KBM-7 (cell line): ENCODE data around the gene PADI1.
A peak's percentile ranks its signal among the peaks of the same experiment; 100 is the strongest.
"Not testable (repeated sequence)": the region's sequence is repeated elsewhere in the genome, so short reads cannot be mapped to it uniquely, and the experiment has no call there.

Experiments
- DNase-seq: peaks from one replicate; pipeline ENCODE4 v3.0.0-alpha.2; 2015
- in situ Hi-C: fragments of 300-500 bp; cut with MboI; formaldehyde crosslinking; loops from 2 replicates; pipeline ENCODE4 v1.14.3; 2020; ENCODE audit warnings: low sequenced_read_pairs, low pct_unique_long_range_greater_than_20kb, mixed read lengths

Gene PADI1

GRCh38 chr1:17233675-17234320 lies 28.9 kb downstream of the PADI1 start:
- in situ Hi-C loops, result loop anchor here (10.0 kb wide), 1 partner anchor 119 kb away; the partner anchor contains the start of gene PADI2
- no peak for DNase-seq

GRCh38 chr1:17234405-17234804 lies 29.5 kb downstream of the PADI1 start:
- no peak for DNase-seq
- in situ Hi-C loops, result loop anchor here (10.0 kb wide), 1 partner anchor 120 kb away; the partner anchor contains the start of gene PADI2

GRCh38 chr1:17235135-17235885 lies 30.4 kb downstream of the PADI1 start:
- DNase-seq, result no peak
- in situ Hi-C loops, result loop anchor here (10.0 kb wide), 1 partner anchor 121 kb away; the partner anchor contains the start of gene PADI2

GRCh38 chr1:17236779-17237560 lies 32.0 kb downstream of the PADI1 start:
- in situ Hi-C loops, result loop anchor here (10.0 kb wide), 1 partner anchor 122 kb away; the partner anchor contains the start of gene PADI2
- peak; percentile 74 for DNase-seq

- no peak for DNase-seq
- in situ Hi-C loops, result loop anchor here (10.0 kb wide), 1 partner anchor 123 kb away; the partner anchor contains the start of gene PADI2
Measured at GRCh38 chr1:17237561-17237903, 32.6 kb downstream of the PADI1 start.

GRCh38 chr1:17239420-17239819 lies 34.5 kb downstream of the PADI1 start:
- peak; percentile 78 for DNase-seq
- in situ Hi-C loops, result loop anchor here (10.0 kb wide), 1 partner anchor 125 kb away; the partner anchor contains the start of gene PADI2

GRCh38 chr1:17241011-17241779 lies 36.3 kb downstream of the PADI1 start:
- DNase-seq, in situ Hi-C loops: not testable (repeated sequence)

- in situ Hi-C loops, DNase-seq: not testable (repeated sequence)
Measured at GRCh38 chr1:17241780-17242074, 36.8 kb downstream of the PADI1 start.

GRCh38 chr1:17243274-17243673 lies 38.3 kb downstream of the PADI1 start:
- in situ Hi-C loops, result no loop called here
- DNase-seq, result no peak

GRCh38 chr1:17244821-17245740 lies 40.2 kb downstream of the PADI1 start:
- no peak for DNase-seq
- in situ Hi-C loops, result no loop called here

GRCh38 chr1:17245816-17246325 lies 40.9 kb downstream of the PADI1 start:
- in situ Hi-C loops, result no loop called here

GRCh38 chr1:17246971-17247370 lies 42.0 kb downstream of the PADI1 start:
- in situ Hi-C loops, result no loop called here

More at GRCh38 chr1:17245816-17246325, 40.9 kb downstream of the PADI1 start:
- DNase-seq, result no peak

GRCh38 chr1:17248781-17249180 lies 43.9 kb downstream of the PADI1 start, which contains the start of gene PADI3:
Gene PADI3 (plus strand): TSS chr1:17249098. CDS start chr1:17249138, 40 bp downstream.
- DNase-seq, result no peak
- in situ Hi-C loops, result no loop called here

More at GRCh38 chr1:17246971-17247370, 42.0 kb downstream of the PADI1 start:
- no peak for DNase-seq

- DNase-seq, result peak; percentile 14
- in situ Hi-C loops, result no loop called here
Measured at GRCh38 chr1:17250601-17251000, 45.7 kb downstream of the PADI1 start.

GRCh38 chr1:17251246-17251645 lies 46.3 kb downstream of the PADI1 start:
- in situ Hi-C loops, result no loop called here
- DNase-seq, result no peak

- no peak for DNase-seq
- in situ Hi-C loops, result no loop called here
Measured at GRCh38 chr1:17251701-17252376, 46.9 kb downstream of the PADI1 start.

GRCh38 chr1:17255336-17255735 lies 50.4 kb downstream of the PADI1 start:
- in situ Hi-C loops, result no loop called here

More at GRCh38 chr1:17255336-17255735, 50.4 kb downstream of the PADI1 start:
- DNase-seq, result no peak
